ENCODE measurements around the gene CACNA2D3.

Gene CACNA2D3

DNA sequence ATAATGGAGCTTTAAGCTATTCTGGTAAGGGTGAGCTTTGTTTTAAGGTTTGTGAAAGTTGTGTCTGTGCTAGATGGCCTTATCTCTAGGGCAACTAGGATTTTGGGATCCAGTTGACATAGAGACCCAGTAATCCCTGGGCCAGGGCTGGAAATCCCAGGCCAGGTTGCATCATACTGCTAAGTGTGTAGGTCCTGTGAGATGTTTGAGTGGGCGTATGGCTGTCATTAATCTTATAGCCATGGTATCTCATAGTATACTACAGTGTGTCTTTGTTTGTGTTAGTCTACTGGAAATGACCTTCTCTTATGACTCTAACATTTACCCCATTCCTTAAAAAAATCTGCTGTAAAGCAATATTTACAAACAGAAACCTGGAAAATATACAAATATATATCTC is 151.4 kb downstream of the CACNA2D3 start:
- DNase-seq (ENCODE audit: low read depth, low spot score), result no peak

DNA sequence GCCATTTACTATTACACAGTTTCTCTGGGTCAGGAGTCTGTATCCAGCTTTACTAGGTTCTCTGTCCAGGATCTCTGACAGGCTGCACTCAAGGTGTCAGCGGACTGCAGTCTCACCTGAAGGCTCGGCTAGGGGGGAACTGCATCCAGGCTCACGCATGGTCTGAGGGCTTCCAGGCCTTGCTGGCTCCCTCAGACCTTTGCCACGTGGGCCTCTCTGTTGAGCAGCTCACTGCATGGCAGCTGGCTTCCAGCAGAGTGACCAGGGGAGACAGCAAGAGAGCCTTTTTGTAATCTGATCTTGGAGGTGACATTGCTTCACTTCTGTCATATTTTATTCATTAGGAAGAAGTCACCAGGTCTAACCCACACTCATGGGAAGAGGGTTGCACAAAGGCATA is 152.3 kb downstream of the CACNA2D3 start:
- no peak for DNase-seq (ENCODE audit: low read depth, low spot score)

DNA sequence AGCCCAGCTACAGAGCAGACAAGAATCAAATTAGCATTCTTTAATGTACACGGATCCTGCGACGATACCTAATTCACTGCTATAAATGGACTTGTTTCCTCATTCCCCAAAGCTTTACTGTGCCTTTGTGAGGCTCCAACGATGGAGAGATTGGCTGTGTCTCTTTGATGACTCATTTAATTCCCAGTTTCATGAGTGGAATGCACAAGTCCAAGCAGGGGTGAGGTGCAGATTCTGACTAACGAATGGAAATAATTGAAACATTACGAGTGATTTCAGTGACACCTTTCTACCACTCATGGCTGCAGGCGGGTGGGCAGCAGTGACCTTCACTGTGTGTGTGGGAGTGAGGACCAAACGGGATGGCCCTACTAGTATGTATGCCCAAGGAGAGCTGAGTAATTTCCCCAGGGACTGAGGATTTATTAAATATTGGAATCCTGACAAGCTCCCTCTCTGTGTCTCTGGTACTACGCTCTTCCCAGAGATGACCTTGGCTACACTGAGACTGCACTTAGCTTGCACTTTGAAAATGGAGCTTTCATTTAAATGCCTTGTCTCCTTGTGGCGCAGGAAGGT is 156.7 kb downstream of the CACNA2D3 start:
- no peak for DNase-seq (ENCODE audit: low read depth, low spot score)

DNA sequence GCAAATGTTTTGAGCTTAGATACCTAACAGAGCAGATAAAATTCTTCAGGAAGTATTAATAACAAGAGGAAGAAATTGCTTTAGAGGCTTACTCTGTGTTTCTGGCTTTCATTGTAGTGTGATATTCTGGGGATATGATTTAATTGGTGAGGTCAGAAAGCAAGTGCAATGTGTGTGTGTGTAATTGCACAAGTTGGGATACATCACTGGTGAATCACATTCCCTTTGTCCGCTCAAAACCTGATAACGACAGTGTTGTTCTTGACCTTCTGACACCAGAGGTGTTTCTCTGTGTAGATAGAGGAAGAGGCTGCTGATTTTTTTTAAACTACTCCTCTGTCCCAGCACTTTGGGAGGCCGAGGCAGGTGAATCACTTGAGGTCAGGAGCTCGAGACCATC is 161.1 kb downstream of the CACNA2D3 start:
- no peak for DNase-seq (ENCODE audit: low read depth, low spot score)

DNA sequence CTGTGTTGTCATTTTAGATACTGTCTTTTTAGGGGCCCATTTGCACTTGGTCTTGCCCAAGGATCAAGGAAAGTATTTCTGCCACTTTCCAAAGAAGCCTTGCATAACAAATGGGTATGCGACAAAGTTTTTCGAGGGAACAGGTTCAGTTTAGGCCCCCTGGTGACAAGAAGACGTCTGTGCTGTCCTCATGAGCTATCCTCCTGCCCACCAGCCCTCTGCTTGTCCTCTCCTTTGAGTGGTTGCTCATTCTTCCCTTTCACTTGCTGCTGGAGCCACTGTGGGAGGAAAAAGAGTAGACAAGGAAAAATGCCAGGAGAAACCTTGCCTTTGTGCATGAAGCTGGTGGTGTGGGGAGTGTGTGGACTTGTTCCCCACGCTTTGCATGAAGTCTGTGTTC is 171.9 kb downstream of the CACNA2D3 start:
- DNase-seq (ENCODE audit: low read depth, low spot score), result peak; percentile 17

DNA sequence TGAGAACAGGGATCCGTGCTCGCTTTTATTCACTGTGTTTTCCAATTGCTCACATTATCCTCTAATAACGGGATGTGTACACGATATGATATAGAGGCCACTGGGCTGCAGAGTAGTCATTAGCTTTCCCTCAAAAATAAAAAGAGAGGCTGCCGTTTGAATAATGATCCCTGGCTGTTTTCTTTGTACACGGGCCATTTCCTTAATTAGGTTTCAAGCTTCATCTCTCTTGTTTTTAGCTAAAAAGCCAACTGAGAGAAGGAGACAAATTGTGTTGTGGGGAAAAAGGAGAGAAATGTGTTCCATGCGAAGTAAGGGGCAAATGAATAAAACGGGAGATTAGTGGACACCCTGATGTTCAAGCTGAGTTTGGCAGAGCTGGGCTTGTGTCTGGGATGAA is 174.2 kb downstream of the CACNA2D3 start:
- no peak for DNase-seq (ENCODE audit: low read depth, low spot score)

DNA sequence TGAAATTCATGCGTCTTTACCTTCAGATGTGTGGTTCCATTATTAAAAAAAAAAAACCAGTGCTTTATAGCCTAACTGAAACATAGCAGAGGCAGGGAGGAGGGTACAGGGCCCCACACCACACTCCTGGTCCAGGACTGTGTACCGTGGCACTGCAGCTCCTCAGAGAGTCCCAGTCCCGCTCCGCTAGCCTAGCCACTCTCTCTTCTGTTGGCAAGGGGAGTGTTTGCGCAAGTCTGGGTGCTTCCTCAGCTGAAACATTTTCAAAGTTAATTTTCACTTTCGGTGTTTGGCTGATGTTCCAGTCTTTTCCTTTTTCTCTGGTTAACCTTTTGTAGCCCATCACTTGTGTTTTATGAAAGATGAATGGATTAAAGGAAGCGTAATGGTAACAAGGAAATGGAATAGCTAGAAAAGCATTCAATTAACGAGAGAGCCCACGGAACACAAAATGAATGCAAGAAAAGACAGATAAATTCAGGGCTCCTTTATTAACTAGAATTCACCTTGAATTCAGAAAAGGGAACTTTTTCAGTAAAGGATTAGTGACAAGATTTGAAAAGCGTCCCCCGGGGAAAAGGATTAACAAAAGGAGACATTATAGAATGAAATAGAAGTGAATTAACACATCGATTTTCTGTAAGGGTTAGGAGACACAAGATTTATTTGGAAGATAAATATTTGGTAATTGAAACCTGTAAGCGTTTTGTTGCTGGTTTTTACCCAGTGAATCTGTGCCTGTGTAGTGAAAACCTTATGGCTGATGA is 177.0 kb downstream of the CACNA2D3 start:
- no peak for DNase-seq (ENCODE audit: low read depth, low spot score)

DNA sequence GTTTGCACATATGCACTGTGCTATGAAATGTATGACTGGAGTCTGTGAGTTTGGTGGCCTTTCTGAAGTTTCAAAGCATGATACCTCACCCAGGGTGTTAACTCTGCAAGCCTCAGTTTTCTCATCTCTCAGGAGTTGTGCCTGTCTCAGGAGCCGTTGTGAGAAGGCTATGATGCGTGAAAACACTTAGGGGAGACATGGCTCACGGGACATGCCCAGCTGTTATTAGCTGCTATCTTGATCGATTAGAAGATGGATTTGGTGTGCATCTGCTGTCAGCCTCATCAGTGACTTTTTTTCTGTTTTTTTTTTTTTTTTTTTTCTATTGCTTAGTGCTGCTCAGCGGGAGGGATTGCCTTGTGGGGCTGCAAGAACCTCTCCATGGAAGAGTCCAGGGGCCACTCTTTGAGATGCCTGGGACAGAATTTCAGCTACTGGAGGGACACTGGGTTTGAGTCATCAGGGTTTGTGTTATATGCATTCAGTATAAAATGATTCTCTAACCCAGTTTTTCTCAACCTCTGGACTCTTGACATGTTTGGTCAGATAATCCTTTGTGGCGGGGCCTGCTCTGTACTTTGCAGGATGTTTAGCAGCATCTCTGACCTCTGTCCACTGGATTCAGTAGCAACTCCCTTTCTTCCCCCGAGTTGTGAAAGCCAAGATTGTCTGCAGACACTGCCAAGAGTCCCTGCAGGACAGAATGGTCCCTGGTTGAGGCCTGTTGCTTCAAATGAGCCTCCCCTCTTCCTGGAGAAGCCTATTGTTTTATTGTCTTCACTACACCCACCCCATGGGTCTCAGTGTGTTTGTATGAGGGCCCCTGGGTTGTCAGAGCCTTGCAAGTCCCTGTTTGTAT is 181.4 kb downstream of the CACNA2D3 start:
- no peak for DNase-seq (ENCODE audit: low read depth, low spot score)

DNA sequence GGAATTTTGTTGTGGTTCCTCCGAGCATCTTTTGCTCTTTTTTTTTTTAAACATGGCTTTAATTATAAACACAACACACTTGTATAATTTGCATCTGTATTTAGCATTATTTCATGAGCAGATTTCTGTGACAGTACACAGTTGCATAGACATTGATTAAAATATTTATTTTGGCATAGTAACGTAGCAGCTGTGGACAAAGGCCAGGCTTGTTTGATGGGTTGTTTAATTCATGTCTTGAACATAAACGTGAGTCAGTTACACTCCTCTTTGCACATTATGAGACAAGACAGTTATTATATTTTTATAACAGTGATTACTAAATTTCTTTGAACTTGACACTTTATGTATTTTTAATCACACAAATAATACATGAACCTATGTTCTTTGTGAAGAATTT is 182.5 kb downstream of the CACNA2D3 start:
- DNase-seq (ENCODE audit: low read depth, low spot score), result no peak

DNA sequence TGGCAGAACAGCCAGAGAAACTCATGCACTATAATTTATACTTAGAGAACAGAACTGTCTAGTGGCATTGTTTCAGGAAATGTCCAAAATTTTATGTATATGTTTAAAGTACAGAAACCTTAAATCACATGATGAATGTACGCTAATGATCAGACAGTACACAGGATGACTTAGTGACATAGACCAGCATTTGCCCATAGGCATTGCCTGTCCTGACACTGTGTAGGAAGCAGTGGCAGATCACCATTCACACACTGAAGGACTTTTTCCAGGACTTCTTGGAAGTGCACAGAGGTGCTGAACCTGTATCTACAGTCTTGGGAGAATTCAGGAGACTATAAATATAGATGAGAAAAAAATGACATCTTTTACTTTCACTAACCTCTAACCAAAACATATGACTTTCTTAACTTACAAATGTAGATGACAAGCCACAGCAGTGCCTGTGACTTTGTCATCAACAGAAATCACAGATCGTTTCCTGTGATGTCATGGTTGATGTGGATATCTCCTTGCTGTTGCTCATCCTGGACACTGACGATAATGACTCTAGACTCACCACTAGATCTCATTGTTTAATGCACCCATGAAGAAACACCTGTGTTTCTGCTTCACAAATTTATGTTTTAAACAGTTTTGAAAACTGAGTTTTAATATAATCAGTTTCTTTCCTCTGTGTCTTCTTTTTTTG is 183.2 kb downstream of the CACNA2D3 start:
- no peak for DNase-seq (ENCODE audit: low read depth, low spot score)

DNA sequence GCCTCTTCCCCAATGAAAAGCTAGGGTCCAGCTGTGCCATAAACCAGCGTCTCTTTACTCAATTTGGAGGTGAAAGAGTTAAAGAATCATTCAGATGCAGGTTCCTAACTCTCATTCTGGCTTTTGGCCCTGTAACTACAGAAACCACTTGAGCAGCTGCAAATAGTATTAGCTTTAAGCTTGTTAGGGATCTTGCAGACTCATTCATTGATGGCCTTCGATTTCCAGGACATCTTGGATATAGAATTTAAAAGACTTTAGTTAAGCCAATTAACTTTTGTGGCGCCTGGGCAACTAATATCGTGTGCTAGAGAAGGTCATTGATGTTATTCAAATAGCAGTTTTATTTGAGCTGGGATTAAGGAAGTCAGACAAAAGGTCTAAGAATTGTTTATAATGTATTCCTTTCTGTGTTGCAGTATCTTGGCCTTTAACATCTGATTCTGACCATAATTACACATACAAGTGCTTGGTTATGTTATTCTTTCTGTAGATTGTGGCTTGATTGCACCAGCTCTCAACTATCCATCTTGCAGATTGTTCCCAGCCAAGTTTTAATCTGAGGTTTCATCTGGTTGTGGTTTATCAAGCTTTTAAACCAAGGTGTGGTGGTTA is 185.3 kb downstream of the CACNA2D3 start:
- no peak for DNase-seq (ENCODE audit: low read depth, low spot score)

DNA sequence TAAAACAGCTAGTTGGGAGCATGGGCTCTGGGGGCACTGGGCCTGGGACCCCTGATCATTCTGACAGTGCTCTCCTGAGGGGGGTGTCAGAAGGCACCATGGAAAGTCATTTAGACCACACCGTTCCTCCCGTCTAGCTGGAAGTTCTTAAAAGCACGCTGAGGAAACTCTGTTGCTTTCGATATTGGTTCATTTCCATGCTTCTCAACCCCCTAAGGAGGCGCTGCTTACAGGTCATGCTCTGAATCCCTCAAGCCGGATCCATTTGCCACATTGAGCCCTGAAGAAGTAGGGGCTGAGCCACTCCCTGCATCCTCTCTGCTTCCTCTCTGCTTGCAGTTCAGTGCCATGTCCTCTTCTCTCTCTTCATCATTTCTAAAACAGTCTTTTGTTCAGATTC is 187.2 kb downstream of the CACNA2D3 start:
- DNase-seq (ENCODE audit: low read depth, low spot score), result no peak

DNA sequence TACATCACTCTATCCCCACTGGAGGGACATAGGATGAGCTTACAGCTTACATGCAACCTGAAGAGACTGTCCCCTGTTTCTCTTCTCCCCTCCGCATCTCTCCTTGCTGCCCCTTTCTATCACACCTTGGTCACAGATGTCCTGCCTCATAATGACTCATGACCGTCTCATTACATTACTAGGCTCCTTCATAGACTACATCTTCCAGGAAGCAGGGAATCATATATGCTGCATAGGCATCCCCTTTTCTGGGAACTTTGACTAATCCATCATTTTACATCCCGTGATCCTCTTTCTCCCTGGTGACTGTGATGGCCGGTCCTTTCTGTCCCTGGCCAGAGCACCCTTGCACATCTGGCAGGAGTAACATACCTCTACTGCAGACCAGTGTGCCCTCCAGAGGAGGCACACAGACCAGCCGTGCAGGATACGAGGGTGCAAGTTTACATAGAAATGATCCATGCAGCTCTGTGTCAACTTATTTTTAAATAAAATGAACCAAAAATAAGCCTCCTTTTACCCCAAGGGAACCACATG is 188.9 kb downstream of the CACNA2D3 start:
- no peak for DNase-seq (ENCODE audit: low read depth, low spot score)

DNA sequence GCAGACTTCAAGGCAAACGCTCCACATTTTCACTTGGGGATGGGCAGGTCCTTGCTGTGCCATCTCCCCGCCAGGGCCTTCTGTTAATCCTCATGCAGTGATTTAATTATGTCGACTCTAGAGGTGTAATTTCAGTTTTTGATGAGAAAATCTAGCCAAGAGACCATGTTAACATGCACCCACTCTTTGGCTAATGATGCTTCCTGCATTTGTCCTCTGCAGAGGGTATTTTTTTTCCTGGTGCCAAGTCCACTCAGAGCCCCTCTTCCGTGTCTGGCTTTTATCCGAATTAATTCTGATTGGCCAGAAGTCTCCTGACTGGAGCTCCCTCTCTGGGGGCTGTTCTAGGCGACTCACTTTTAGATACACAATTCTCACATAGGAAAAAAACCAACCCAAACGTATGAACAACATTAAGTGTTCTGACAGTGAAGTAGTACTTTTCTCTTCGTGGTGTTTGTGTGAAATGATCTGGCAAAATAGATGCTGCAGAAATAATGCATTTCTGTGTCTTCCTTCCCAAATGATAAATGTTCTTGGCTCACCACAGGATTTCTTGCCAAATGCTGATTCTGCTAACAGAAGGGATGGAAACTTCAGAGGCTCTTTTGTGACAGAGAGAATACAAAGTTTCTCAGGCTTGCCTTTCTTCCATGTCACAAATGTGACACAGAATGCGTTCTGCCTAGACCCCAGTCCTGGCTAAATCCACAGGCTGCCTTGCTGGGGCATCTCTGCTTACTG is 190.0 kb downstream of the CACNA2D3 start:
- DNase-seq (ENCODE audit: low read depth, low spot score), result no peak

DNA sequence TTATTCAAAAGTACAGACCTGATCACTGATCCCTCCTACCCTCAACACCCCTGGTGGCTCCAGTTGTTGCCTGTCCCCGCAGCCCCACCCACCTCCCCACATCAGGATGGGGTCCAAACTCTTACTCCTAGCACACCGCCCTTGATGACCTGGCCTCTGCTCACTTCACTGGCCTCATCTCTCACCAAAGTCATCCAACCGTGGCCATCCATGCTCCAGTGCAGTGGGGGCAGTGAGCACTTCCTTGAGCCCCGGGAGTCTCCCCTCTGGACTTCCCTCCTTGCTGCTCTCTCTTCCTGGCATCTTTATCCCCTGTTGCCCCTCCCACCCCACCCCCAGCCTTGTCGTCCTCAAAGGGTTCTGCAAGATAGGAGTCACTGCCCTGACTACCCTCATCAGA is 191.1 kb downstream of the CACNA2D3 start:
- no peak for DNase-seq (ENCODE audit: low read depth, low spot score)

DNA sequence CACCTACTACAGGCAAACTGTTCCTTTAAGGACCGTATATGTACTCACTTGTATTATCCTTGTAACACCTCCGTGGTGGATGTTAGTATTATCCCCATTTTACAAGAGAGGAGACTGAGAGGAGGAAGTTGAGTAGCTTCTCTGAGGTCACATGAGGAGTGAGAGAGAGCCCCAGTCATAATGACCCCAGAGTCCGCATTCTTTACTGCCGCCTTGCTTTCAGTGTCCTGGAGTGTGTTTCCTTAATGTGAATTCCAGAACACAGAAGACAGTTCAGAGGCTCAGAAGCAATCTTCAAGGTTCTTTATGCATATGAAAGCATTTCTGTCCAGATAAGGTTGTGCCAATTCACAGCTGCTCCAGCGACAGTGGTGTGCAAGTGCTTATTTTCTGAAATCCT is 199.2 kb downstream of the CACNA2D3 start:
- no peak for DNase-seq (ENCODE audit: low read depth, low spot score)

DNA sequence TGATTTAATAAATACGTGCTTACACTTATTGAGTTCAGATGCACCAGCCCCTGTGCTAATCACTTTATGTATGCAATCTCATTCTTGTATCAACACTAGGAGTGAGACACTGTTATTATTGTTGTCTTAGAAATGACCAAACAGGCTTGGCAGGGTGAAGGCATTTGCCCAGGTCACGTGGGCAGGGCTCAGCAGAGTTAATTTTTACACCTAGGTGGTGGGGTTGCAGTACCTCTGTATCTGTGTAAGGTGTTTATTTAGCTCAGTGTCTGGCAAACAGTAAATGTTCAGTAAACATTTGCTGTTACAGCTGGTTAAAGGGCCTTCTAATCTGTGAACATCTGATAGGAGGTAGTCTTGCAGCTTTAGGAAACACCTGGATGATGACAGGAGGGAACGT is 200.0 kb downstream of the CACNA2D3 start:
- no peak for DNase-seq (ENCODE audit: low read depth, low spot score)

DNA sequence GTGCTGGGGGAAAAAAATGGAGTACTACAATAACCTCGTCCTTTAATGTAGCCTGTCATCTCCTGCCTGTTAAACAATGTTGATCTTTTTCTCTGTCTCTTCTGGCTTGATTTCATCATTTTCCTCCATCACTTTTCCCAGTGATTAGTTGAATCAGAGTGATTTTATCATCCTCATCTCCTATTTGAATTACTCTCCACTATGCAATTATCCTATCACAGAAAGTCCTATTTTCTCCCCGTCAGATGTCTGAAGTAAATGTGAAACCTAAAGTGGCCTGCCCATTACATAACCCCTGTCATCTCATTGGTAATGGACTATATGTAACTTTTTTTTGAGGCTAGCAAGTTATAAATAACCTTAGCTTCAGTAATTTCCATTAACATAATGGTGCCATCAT is 201.8 kb downstream of the CACNA2D3 start:
- no peak for DNase-seq (ENCODE audit: low read depth, low spot score)

DNA sequence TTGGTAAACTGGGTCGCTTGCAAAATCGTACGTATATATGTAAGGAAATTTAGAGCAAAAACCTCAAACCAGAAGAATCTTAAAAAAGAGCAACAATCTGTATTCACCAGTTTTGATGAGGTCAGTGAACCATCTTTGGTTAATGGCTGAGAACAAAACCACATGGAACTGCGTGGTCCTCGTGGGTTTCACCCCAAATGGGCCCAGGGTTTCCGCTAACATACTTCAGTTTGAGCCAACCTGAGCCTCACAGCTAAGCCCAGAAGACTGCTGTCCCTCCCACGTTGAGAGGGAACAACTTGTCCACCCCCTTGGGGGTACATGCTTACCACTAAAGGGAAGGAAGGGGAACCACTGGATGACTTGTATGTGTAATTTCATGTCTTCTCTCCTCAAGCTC is 204.6 kb downstream of the CACNA2D3 start:
- DNase-seq (ENCODE audit: low read depth, low spot score), result no peak

DNA sequence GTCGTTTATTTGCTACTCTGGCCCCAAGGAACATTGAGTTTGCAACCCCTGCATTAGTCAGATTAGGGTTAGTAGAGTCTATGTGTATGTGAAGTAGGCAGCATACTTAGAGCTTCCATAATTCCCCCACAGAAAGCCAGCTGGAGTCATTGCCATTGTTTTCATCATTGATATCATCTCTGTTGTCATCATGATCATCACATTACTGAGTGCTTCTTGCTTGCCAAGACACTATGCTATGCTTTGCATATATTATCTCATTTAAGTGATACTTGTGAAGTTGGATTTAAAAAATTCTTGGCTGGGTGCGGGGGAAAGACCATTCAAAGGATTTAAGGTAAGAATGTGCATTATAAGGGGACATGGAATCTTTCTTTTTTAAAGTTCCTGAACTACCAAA is 209.0 kb downstream of the CACNA2D3 start:
- DNase-seq (ENCODE audit: low read depth, low spot score), result no peak

DNA sequence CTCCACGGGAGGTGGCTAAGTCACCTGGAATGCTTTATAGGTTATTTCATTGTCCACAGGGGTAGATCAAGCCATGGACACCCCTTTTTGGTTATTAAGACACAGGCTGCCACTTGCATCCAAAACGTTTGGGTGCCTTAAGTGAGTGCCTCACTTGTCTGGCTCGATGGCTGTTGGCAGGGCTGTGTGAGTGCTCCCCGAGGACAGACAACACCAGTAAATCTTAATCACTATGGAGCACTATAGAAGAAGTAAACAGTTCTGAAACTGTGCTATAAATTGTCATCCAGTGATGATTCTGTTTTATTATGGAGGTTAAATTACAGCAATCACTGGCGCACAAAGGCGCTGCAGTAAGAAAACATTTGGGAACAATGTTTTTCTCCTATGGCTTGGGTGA is 215.5 kb downstream of the CACNA2D3 start:
- DNase-seq (ENCODE audit: low read depth, low spot score), result no peak

Data from iPS DF 19.7 (cell line).